NAMALWA (cell line): ENCODE measurements around the gene ARHGAP21.
A peak's percentile ranks its signal among the peaks of the same experiment; 100 is the strongest.
"Not testable (repeated sequence)": the region's sequence is repeated elsewhere in the genome, so short reads cannot be mapped to it uniquely, and the experiment has no call there.

Experiments
- DNase-seq: peaks from one replicate; pipeline ENCODE4 v3.0.0-alpha.2; 2015; ENCODE audit warnings: low spot score

ARHGAP21 gene

DNA sequence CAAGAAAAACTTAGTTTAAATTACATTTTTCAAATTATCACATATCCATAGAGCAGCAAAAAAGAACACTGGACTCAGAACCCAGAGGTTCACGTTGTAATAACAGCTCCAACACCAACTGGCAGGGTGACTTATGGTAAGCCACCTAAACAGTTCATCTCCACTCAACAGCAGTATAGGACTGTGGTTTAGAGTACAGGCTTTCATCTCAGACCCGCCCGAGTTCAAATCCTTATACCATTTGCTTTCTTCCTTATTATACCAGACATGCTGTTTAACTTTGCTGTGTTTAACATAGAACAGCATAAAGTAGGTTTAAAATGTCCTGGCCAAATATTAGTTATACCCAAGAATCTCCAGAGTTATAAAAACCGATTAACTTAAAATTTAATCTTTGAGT, 97.9 kb downstream of the ARHGAP21 start:
- no peak for DNase-seq

DNA sequence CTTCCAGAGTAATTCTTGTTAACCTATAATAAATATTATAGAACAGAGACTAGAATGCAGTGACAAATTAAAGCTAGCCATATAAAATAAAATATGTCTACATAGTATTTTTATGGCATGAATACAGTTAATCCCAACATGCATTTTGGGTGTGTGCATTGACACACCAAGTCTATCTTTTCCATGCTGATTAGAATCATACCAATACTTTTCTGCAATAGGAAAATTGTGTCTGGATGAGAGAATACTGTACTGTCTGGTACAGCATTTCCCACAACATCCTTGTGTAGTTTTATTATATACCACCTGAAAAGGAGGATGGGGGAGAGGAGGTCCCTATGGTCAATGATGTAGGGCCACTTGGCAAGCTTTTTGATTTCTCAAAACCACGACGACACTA, 100.3 kb downstream of the ARHGAP21 start:
- no peak for DNase-seq

DNA sequence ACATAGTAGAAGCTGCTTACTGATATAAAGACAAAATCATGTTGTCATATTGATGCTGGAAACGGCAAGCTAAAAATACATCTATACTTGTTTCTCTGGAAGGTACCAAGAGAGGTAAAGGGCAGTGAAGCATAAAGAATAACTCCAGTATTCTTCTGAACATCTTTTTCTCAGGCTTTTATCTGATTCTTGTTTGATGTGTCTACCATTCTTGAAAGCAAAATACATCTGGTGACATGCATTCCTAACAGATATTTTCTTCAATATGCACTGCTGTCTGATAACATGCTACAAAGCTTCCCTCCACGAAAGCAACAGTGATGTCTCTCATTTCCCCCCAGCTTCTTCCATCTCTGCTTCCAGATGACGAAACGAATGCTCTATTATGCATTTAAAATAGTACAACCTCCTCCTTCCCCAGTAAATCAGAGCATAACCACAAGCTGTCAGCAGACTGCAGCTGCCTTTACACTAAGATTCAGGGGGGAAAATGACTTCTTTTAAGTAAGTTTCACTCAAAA, 100.8 kb downstream of the ARHGAP21 start:
- DNase-seq = no peak

DNA sequence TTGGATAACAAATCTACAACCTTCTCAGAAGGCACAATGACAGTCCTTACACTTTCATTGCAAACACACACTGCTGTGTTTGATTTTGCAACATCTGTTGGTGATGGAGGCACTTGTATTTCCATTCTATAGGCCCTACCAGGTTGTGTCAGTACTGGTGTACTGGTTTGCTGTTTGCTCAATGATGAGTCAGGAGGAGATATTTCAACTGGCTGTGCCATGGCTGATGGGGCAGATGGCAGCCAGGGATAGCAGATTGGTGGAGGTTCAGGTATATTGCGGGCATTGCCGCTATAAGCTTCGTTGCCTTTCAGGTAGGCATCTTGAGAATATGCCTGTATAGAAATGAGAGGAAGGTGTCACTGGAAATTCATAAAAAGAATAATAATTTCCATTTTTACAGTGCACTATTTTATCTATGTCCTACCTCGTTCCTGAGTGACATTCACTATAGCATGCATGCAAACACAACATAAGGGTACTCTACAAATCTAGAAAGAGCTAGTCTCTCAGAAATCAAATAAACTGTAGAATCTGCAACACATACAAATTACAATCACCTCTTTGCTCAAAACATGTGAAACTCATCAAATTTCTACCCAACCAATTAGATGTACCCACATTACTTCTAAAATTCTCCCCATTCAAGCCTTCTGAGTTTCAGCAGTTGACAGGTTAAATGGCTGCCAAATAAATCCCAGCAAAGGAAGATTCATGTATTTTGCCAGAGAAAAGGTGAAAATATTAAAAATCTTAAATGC, 102.5 kb downstream of the ARHGAP21 start:
- not testable (repeated sequence) for DNase-seq

DNA sequence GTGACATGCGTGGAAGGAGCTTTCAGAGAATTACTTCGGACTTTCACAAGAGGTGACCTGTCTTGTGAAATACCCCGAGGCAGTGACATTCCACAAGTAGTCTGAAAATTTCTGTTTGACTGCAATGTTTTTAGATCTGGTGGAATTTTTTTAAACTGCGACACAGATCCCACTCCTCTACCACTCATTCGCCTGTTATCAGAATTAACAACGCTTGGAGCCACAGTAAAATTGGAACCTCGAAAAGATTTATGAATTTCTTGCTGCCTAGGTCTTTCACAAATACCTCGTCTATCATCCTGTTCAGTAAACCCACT, 103.7 kb downstream of the ARHGAP21 start:
- not testable (repeated sequence) for DNase-seq

DNA sequence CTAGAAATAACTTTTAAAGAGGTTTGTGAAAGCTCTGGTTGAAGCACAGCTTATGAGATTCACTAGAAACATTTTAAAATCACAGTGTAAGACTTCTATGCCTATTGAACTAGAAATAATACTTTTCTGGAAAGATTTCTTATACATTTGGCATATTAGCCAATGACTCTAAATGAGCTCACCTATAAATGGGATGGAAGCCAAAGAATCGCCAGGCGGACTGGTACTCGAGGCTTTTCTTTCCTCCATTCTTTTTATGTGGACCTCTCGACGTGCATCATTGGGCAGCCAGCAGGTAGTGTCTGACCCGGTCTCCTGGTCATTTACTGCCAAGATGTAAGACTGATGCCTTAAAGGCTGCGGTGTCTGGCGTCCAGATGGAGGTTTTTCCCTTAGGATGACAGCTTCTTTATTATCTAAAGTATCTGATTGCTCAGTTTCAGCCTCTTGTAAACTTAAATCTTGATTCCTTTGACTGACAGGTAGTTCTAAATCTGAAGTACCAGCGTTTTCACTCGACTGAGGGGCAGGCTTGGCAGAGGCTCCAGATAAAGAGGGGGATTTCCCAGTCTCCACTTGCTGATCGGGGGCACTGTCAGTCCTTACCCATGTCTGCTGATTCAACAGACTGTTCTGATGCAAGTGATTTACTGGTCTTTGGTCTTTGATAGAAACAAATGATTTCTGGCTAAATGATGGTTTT, 104.2 kb downstream of the ARHGAP21 start:
- not testable (repeated sequence) for DNase-seq

DNA sequence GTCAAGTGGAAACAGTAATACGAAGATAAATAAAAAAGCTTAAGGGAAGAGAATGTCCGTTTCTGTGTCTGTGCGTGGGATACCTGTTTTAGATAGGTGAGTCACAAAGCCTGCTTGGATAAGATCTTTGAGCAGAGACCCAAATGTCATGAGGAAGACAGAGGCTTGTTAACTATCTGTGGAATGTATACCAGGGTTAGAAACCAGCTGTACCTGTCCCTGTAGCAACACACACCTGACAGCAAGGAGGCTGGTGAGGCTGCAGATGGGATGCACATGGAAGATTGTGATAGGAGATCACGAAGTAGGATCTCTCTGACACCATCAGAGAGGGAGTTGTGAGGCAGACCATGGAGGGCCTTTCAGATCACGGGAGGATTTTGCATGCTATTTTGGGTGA, 105.3 kb downstream of the ARHGAP21 start:
- no peak for DNase-seq

DNA sequence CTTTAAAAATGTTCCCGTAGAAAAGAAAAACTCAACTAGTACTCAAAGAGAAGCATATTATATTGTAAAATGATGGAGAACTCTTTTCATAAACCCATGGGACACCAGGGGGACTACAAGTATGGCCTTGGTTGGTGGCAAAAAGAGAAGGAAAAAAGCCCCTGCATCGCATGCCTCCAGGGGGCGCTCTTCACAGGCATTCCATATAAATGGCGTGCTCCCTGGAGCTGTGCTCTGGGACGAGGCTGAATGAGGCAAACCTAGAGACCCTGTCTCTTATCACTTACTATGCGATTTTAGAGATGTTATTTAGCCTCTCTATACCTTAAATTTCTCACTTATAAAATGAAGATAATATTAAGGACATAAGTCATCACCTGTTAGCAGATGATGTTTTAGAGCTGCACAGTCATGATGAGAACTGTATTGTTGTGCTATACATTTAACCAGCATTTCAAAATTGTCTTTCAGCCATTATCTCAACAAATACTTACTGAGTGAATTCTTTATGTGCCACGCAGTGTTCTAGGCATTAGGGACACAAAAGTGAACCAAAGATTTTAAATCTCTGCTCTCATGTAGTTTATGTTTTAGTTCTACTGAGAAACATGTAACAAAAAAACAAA, 105.8 kb downstream of the ARHGAP21 start:
- peak; percentile 59 for DNase-seq

DNA sequence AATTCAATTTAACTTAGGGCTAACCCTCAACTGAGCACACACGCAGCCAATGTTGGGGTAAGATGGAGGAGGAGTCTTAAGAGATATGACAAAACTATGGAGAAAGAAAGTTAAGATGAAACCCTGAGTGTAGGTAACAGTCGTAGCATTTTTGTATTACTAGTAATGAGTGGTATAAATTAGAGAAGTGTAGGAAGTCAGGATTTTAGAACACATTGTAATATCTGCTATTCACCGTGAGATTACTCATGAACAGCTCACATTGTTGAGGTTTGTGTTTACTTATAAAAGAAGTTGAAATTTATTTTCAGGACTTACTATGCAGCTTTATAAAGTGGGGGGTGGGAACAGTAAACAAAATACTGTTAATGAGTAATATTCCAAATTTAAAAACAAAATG, 107.2 kb downstream of the ARHGAP21 start:
- DNase-seq = no peak

DNA sequence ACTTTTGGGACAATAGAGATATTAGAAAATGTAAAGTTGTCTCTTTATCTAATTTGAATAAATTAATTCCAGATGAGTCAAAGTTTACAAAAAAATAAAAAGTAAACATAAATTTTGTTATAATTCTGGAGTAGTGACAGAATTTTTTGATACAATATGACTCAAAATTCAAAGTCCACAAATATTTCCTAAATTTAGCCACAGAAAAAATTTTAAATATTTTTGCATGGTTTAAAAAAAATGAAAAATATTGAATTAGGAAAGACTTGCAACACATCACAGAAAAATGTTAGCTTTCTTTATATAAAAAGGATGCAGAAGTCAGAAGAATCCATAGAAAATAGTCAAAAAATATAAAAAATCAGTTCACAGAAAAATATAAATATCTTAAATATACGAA, 117.7 kb downstream of the ARHGAP21 start:
- DNase-seq = no peak

DNA sequence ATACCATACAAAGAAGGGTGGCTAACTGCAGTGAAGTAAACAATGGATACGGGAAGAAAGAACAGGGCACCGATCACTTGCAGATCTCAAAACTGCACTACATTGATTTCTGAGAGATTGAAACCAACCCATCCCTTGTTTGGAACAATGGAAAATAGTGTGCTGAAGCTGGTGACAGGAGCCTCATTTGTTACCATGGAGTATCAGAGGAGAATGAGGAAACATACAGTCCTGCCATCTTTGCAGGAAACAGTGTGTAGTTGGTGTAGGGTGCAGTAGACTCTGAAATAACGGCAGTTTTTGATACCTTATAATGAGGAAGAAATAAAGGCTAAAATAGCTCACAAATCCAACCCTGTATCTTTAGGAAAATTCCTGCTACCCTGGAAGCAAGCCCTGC, 118.5 kb downstream of the ARHGAP21 start:
- DNase-seq = no peak

DNA sequence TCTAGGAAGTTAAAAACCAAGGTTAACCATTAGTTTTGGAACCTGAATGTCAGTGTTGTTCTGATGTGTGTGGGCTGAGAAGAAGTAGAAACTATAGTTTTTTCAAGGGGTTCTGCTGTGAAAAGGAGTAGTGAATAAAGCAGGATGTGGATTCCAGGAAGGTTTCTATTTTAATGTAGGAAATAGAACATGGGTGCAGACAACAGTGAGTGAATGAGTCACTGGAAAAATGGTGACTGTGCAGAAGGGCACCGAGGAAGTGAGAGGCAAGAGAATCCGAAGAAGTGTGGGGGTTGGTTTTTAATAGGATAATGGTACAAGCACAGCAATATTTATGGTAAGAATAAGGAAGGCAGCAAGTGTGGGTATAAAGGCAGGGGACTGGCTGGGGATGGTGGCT, 120.4 kb downstream of the ARHGAP21 start:
- DNase-seq = no peak

DNA sequence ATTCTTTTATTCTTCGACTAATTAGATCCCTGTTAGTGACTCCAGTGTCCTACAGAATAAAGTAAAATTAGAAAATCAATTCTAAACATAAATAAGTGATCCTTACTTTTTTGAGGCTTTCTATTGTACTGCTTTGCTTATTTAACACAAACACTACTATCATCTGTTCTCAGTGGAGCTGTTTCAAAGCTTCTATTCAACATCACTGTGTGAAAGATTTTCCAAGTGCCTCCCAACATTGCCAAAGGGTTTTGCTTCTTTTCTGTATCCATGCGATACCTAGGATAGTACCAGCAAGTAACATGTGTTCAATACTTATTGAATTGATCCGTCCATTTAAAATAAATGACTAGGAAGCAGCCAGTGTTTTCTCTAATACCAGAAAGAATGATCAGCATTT, 125.7 kb downstream of the ARHGAP21 start:
- DNase-seq = no peak

DNA sequence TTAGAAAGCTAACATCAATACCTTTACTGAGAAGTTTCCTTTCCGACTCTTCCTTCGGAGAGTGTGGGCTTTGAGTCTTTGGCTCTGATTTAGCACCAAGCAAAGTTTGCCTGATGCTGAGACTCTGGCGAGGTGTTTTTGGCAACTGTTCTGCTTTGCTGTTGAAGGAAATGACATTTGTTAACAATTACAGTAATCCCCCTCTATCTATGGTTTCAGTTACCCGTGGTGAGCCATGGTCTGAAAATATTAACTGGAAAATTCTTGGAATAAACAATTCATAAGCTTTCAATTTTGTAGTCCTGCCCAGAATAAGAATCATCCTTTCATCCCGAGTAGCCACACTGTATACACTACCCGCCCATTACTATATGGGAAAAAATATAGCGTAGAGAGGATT, 126.3 kb downstream of the ARHGAP21 start:
- DNase-seq = no peak

DNA sequence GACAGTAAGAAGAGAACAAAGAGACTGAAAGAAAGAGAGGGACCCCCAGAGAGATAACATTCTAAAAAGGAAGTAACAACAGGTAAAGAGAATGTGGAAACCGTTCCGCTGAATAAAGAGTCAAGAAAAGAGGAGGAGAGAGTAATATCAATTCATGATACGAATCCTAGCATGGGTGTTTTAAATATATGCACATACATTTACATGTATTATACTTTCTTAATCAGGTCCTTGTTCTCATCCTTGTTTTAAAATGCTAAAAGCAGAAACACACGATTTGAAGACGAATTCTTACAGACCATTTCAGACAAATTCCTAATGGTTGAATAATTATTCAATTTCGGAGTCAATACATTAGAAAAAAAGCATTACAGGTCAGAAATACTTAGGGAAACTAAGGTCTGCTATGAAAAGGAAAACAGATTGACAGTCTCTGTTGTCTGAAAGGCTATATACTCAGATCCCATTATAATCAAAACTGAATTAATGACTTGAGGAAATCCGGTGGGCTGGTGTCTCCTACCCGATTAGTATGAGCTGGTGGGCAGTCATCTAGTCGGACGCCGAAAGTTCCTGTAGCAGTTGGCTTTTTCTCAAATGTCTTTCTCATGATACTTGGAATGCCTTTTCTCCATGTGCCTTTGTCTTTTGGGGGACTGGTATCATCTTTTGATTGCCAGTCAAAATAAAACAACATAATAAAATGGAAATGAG, 127.3 kb downstream of the ARHGAP21 start:
- DNase-seq = no peak

DNA sequence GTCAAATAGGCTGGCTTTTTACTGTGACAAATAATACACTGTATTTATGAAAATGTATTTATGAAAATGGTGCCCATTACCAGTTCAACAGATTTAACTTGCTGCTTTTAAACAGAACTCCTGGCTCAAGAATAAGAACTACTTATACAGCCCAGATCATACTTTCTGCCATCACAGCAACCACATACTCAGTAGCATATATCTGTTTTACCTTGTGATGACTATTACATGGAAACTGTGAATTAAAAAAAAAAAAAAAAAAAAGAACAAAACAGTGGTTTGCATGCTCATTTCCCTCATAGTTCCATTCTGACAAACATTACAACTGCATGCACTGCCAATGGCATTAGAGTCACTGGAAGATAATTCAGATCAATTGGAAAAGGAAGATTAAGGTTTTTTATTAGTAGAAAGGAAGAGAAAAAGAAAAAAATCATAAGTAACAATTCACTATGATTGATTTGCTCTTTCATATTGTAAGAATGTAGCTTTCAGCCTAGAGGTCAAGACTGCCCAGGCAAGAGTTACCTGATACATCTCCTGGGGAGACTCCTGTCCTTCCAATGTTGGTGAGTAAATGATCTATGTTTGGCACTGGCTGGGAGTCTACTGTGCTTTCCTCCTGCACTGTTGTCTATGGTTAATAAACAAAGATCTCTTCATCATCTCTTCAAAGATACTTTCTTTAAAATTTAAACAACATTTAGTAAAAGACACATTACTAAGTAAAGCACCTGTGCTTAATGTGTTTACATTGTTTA, 132.8 kb downstream of the ARHGAP21 start:
- no peak for DNase-seq

DNA sequence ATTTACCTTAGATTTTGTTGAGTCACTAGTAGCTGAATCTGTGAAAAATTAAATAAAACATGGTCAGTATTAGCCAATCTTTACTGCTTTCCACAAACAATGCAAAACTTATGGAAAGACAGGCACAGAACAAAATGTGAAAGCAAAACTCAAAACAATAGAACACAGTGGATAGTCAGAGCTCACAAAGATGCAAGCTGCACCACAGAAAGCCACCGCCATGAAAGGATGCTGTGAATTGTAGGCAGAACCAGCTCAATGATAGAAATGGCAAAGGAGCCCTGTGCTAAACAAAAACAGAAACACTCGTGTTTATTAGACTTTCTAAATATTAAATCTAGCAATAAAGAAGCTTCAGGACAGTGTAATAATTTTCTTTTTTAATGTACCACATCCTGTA, 134.4 kb downstream of the ARHGAP21 start:
- DNase-seq = no peak

DNA sequence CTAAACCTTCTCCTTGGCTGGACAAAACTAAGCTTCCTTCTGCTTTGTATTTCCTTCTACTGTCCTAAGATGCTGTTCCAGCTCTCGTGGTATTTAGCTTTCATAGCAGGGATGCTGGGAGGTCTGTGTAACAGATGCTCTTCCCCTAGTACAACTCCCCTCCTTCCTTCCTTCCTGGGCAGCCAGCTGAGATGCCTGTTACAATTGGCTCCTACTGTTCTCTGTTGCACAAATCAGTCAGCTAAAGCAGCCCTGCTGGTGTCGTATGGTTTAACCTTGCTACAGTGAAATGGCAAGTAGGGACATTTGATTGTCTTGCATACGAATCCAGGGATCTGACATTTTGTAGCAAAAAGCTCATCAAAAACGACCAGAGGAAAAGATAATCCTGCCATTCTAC, 143.8 kb downstream of the ARHGAP21 start:
- no peak for DNase-seq

DNA sequence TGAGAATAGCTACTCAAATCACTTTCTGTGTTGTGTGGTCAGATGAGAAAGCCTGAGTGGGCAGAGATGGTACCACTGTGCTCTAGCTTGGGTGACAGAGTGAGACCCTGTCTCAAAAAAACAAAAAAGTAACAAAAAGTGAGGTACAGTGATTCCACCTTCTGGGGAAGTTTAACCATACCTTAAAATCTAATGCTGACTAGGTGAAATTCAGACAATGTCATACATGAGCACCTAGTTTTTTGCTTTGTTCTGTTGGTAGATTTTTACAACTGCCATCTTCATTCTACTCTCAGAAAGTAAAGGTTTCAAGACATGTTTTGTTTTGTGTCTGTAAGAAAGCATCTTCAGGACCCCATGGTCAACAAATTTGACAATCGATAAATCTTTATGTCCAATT, 144.2 kb downstream of the ARHGAP21 start:
- no peak for DNase-seq

DNA sequence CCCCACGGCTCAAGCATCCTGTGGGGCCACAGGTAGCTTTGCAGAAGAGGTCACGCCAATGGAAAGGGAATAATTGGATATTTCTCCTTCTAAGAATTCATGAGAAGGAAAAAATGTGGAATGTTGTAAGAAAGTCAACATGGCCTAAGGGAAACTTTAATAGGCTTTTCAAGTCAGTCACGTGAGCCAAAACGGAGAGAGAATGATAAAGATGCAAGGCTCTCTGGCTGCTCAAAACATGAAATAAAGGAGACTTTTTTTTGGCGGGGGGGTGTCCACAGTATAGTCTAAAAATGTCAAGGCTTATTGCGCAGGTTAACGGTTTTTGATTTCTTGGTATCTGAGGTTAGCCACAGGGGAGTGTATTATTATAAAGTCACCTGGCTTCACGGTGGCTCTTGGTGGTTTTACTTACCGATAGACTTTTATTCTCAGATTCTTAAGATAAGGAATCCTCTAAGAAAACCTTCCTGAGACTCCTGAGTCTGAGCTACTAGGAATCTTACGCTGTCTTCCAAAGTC, 148.1 kb downstream of the ARHGAP21 start:
- DNase-seq = no peak

DNA sequence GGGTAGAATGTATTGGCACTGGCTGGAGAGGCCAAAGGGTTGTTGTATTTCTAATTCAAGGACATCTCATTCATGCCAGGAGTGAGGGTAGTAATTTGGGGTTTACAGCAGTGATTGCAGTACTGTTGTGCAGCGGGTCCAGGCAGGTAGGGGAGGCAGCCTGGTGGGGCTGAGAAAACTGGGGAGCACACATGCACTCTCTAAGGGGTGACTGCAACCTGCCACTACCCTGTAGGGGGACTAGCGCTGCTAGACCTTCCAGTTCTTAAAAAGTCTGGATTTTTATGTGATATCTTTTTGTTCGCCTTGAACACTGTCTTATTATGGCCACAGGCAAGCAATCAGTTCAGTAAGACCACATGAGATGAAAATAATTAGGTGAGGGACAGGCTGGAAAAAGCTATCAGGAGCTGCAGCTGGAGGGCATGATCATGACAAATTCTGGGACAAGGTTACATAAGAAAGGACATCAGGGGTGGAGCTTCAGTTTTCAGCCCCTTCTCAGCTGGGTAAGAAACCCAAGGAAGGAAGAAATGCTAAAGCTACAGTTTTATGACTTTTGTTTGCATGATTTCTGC, 149.0 kb downstream of the ARHGAP21 start:
- DNase-seq = no peak
